Keratinocyte (primary cell): Measurements from ENCODE around the gene GARIN3. TPM values are rescaled to one million over a fixed set of nuclear protein-coding genes. Genes with fewer than 3 reads are reported as not detected.

Source experiments
- DNase-seq: peaks from one replicate; pipeline ENCODE4 v3.0.0-alpha.2; 2011; ENCODE audit warnings: low read depth, missing footprints, low spot score
- FAIRE-seq: peaks from 2 replicates; lab custom pipeline; 2011; peaks lifted over from hg19 to GRCh38; lab: Jason Lieb, UNC
- H2AFZ ChIP-seq: 2 replicates; pipeline ENCODE4 v1.6.0; 2012; ENCODE audit warnings: low read length, control low read depth, inconsistent platforms; ENCODE audit not compliant: control insufficient read depth
- H3K27ac ChIP-seq: 2 replicates; pipeline ENCODE4 v1.5.1; 2011; ENCODE audit warnings: low read length; ENCODE audit not compliant: control insufficient read depth, insufficient read depth
- H3K27me3 ChIP-seq: 3 replicates; pipeline ENCODE4 v1.6.0; 2011; ENCODE audit warnings: low read length; ENCODE audit not compliant: control insufficient read depth, insufficient read depth; ENCODE audit errors: extremely low read depth
- H3K36me3 ChIP-seq, 2 experiments: 2 replicates in 1 of 2; 3 replicates in 1 of 2; pipeline ENCODE4 v1.5.1; 2011; ENCODE audit warnings: low read length in 2 of 2, mild to moderate bottlenecking in 1 of 2; ENCODE audit not compliant: control insufficient read depth in 2 of 2, insufficient read depth in 2 of 2; ENCODE audit errors: extremely low read depth in 1 of 2
- H3K4me1 ChIP-seq: 3 replicates; pipeline ENCODE4 v1.5.1; 2011; ENCODE audit warnings: low read length; ENCODE audit not compliant: control insufficient read depth, insufficient read depth; ENCODE audit errors: extremely low read depth
- H3K4me2 ChIP-seq: 3 replicates; pipeline ENCODE4 v1.6.0; 2011; ENCODE audit warnings: low read depth, low read length; ENCODE audit not compliant: control insufficient read depth, insufficient read depth; ENCODE audit errors: extremely low read depth
- H3K4me3 ChIP-seq, 3 experiments: fragments of 200-600 bp in 1 of 3; sonication (generic) in 1 of 3; 2 replicates in 2 of 3; 3 replicates in 1 of 3; pipeline ENCODE4 v1.5.1; 2011 to 2016; ENCODE audit warnings: low read length in 3 of 3, mild to moderate bottlenecking in 3 of 3, control low read depth in 2 of 3, inconsistent platforms in 1 of 3, low read depth in 1 of 3, mixed read lengths in 1 of 3, mixed run types in 1 of 3, moderate library complexity in 1 of 3; ENCODE audit not compliant: control insufficient read depth in 2 of 3, insufficient read depth in 2 of 3; ENCODE audit errors: extremely low read depth in 1 of 3
- H3K79me2 ChIP-seq: 2 replicates; pipeline ENCODE4 v1.6.0; 2012; ENCODE audit warnings: low read length; ENCODE audit not compliant: control insufficient read depth, insufficient read depth
- H3K9ac ChIP-seq: 3 replicates; pipeline ENCODE4 v1.6.0; 2011; ENCODE audit warnings: low read length; ENCODE audit not compliant: control insufficient read depth, insufficient read depth; ENCODE audit errors: extremely low read depth
- H3K9me1 ChIP-seq: 3 replicates; pipeline ENCODE4 v1.6.0; 2011; ENCODE audit warnings: low read length; ENCODE audit not compliant: control insufficient read depth, insufficient read depth; ENCODE audit errors: extremely low read depth
- H3K9me3 ChIP-seq: 2 replicates; pipeline ENCODE4 v1.5.1; 2012; ENCODE audit warnings: low read depth, low read length; ENCODE audit not compliant: control insufficient read depth
- H4K20me1 ChIP-seq: 3 replicates; pipeline ENCODE4 v1.6.0; 2011; ENCODE audit warnings: low read length; ENCODE audit not compliant: control insufficient read depth, insufficient read depth; ENCODE audit errors: extremely low read depth
- CTCF ChIP-seq, 3 experiments: IDR thresholded peaks in 1 of 3; conservative IDR thresholded peaks in 1 of 3; optimal IDR thresholded peaks in 1 of 3; 2 replicates in 2 of 3; 3 replicates in 1 of 3; pipeline versions ENCODE3 to v1.5.1; 2011; ENCODE audit warnings: low read length in 3 of 3, mild to moderate bottlenecking in 3 of 3, moderate library complexity in 2 of 3, control low read depth in 1 of 3, inconsistent platforms in 1 of 3; ENCODE audit not compliant: insufficient read depth in 2 of 3; ENCODE audit errors: extremely low read depth in 1 of 3
- EZH2 ChIP-seq: IDR thresholded peaks from one replicate; pipeline ENCODE4 v1.6.1; 2012; ENCODE audit warnings: inconsistent platforms, mild to moderate bottlenecking, low read length, moderate library complexity
- dilution Hi-C: fragments of 300-500 bp; cut with MboI; formaldehyde crosslinking; loops from one replicate; pipeline ENCODE4 v1.7.0; 2020; ENCODE audit warnings: low sequenced_read_pairs; ENCODE audit not compliant: extremely low pct_ligation_motif_present
- polyA plus RNA-seq, 5 experiments: library from polyadenylated mRNA; depleted of rRNA in 3 of 5; stranded (reverse) in 3 of 5; stranded (forward) in 1 of 5; unstranded in 1 of 5; fragments of >200 nt; gene quantifications; 1 replicate in 1 of 5; 2 replicates in 3 of 5; 3 replicates in 1 of 5; pipeline versions ENCODE4 v1.2.1 to v1.2.3, GENCODE V29; 2011 to 2012; ENCODE audit warnings: missing spikeins in 2 of 5, low read depth in 1 of 5, low replicate concordance in 1 of 5

GARIN3 gene
- polyA plus RNA-seq, 1 donor (not counting 4 experiments of a cell fraction or from before 2014, with no cell fraction given) = not detected

- Histone ChIP-seq H3K4me2 (no peak overlapping the region), H3K27me3 (no peaks in the 10 kb centered on the region), H3K79me2 (no peaks in the 10 kb centered on the region), H3K4me1 (no peaks in the 10 kb centered on the region), H3K9me3 (no peaks in the 10 kb centered on the region), H4K20me1 (no peaks in the 10 kb centered on the region), H3K36me3 (no peaks in the 10 kb centered on the region), H2AFZ (no peak overlapping the region), H3K4me3 (no peak overlapping the region), H3K9ac (no peak overlapping the region), H3K27ac (no peak overlapping the region), H3K9me1 (no peaks in the 10 kb centered on the region)
- no peak for TF ChIP-seq CTCF (optimal IDR thresholded peaks at IDR 0.05 in 1 of 3, IDR thresholded peaks at IDR 0.05 in 1 of 3, conservative IDR thresholded peaks at IDR 0.05 in 1 of 3; ENCODE audit: extremely low read depth in 1 of 3, insufficient read depth in 2 of 3, low read length in 3 of 3)
- TF ChIP-seq EZH2 = no peak
- DNase-seq (no peak), FAIRE-seq (no peak)
- dilution Hi-C loops = no loop called here
These were observed 37.4 kb upstream of the GARIN3 start for GRCh38 chr5:157203417-157203816.

- FAIRE-seq (no peak), DNase-seq (no peak)
- Histone ChIP-seq H3K27ac (no peak overlapping the region), H3K9ac (no peak overlapping the region), H2AFZ (no peak overlapping the region), H3K4me3 (no peak overlapping the region), H3K9me1 (no peaks in the 10 kb centered on the region), H3K9me3 (no peaks in the 10 kb centered on the region), H3K79me2 (no peaks in the 10 kb centered on the region), H3K4me1 (no peaks in the 10 kb centered on the region), H3K36me3 (no peaks in the 10 kb centered on the region), H3K4me2 (no peak overlapping the region), H3K27me3 (no peaks in the 10 kb centered on the region), H4K20me1 (no peaks in the 10 kb centered on the region)
- TF ChIP-seq EZH2 (no peak), CTCF (optimal IDR thresholded peaks at IDR 0.05 in 1 of 3, IDR thresholded peaks at IDR 0.05 in 1 of 3, conservative IDR thresholded peaks at IDR 0.05 in 1 of 3; ENCODE audit: extremely low read depth in 1 of 3, insufficient read depth in 2 of 3, low read length in 3 of 3) (no peak)
- dilution Hi-C loops = no loop called here
These were observed 35.8 kb upstream of the GARIN3 start for GRCh38 chr5:157201857-157202256.
